ENCODE results near the gene PACRGL.

- TF ChIP-seq GATA2 (IDR thresholded peaks at IDR 0.05; ENCODE audit: low read depth, low read length): no peak
- TF ChIP-seq GATA3 (IDR thresholded peaks at IDR 0.05; ENCODE audit: low read depth, low read length): no peak
Measured at GRCh38 chr4:20724915-20725314, 24.7 kb downstream of the PACRGL start.
